Breast epithelium (tissue), 3 donors: Measurements from ENCODE around the gene SREK1IP1.

ENCODE experiments used
- POLR2A ChIP-seq: fragments of 450-650 bp; IDR thresholded peaks from one replicate; pipeline ENCODE4 v1.6.1; 2016; ENCODE audit warnings: antibody characterized with exemption, mild to moderate bottlenecking, moderate library complexity
- POLR2AphosphoS5 ChIP-seq, 3 donors: sonication (generic); formaldehyde crosslinking; IDR thresholded peaks; one replicate each; pipeline ENCODE4 v1.6.1; 2017; ENCODE audit warnings: antibody characterized with exemption in 3 of 3
- TF ChIP-seq, protein P1 (sequence below), 3 donors: fragments of 450-650 bp; IDR thresholded peaks; one replicate each; pipeline ENCODE4 v1.5.1; 2016 to 2017; ENCODE audit warnings: antibody characterized with exemption in 3 of 3, mild to moderate bottlenecking in 3 of 3, moderate library complexity in 3 of 3

DNA sequence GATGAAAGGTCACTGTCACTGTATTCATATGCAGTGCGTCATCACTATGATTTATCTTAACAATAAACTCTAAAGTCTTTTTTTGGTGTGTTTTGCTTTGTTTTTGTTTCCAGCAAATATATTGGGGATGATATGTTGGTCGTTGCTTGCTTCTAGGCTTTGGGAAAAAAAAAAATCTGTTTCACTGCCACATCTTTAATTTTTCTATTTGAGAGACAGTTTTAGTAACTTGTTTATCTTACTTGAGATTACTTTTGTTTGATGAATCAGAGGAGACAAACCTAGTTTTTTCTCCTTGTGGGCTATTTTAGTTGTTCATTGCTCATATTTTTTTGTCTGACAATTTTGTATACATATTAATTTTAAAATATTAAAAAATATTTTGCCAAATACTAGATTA, 19.7 kb upstream of the SREK1IP1 start:
- TF ChIP-seq POLR2A (no peak), POLR2AphosphoS5 (IDR thresholded peaks at IDR 0.05) (no peak)
- TF ChIP-seq, protein P1, sequence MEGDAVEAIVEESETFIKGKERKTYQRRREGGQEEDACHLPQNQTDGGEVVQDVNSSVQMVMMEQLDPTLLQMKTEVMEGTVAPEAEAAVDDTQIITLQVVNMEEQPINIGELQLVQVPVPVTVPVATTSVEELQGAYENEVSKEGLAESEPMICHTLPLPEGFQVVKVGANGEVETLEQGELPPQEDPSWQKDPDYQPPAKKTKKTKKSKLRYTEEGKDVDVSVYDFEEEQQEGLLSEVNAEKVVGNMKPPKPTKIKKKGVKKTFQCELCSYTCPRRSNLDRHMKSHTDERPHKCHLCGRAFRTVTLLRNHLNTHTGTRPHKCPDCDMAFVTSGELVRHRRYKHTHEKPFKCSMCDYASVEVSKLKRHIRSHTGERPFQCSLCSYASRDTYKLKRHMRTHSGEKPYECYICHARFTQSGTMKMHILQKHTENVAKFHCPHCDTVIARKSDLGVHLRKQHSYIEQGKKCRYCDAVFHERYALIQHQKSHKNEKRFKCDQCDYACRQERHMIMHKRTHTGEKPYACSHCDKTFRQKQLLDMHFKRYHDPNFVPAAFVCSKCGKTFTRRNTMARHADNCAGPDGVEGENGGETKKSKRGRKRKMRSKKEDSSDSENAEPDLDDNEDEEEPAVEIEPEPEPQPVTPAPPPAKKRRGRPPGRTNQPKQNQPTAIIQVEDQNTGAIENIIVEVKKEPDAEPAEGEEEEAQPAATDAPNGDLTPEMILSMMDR (IDR thresholded peaks at IDR 0.05): no peak
